Coronary artery (tissue), 2 donors: ENCODE results near the gene NXPH4.

Experiments
- DNase-seq: peaks from one replicate; pipeline ENCODE4 v3.0.0-alpha.2; 2017; ENCODE audit warnings: low spot score
- H3K27ac ChIP-seq, 2 donors: fragments of 200-600 bp; sonication (generic); one replicate each; pipeline ENCODE4 v1.5.1; 2016 to 2019
- H3K4me3 ChIP-seq: fragments of 200-600 bp; sonication (generic); 2 replicates; pipeline ENCODE4 v1.5.1; 2016; ENCODE audit warnings: mild to moderate bottlenecking, moderate library complexity
- TF ChIP-seq, protein P1 (sequence below): fragments of 200-600 bp; sonication (generic); IDR thresholded peaks from one replicate; pipeline ENCODE4 v1.5.1; 2019; ENCODE audit warnings: antibody characterized with exemption

Gene NXPH4

GRCh38 chr12:57239587-57240065, 23.0 kb downstream of the NXPH4 start:
- DNase-seq = no peak
- no peak overlapping the region for H3K27ac ChIP-seq
- TF ChIP-seq, protein P1, sequence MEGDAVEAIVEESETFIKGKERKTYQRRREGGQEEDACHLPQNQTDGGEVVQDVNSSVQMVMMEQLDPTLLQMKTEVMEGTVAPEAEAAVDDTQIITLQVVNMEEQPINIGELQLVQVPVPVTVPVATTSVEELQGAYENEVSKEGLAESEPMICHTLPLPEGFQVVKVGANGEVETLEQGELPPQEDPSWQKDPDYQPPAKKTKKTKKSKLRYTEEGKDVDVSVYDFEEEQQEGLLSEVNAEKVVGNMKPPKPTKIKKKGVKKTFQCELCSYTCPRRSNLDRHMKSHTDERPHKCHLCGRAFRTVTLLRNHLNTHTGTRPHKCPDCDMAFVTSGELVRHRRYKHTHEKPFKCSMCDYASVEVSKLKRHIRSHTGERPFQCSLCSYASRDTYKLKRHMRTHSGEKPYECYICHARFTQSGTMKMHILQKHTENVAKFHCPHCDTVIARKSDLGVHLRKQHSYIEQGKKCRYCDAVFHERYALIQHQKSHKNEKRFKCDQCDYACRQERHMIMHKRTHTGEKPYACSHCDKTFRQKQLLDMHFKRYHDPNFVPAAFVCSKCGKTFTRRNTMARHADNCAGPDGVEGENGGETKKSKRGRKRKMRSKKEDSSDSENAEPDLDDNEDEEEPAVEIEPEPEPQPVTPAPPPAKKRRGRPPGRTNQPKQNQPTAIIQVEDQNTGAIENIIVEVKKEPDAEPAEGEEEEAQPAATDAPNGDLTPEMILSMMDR = no peak

GRCh38 chr12:57240066-57240921, 23.7 kb downstream of the NXPH4 start:
- H3K27ac ChIP-seq = no peak overlapping the region
- peak; percentile 74 for DNase-seq
- peak overlapping the region; percentile 68 for H3K4me3 ChIP-seq
- TF ChIP-seq, protein P1 = no peak

More at GRCh38 chr12:57239587-57240065, 23.0 kb downstream of the NXPH4 start:
- peak overlapping the region; percentile 68 for H3K4me3 ChIP-seq

- Histone ChIP-seq H3K4me3 (peak overlapping the region; percentile 68), H3K27ac (no peak overlapping the region)
- peak; percentile 72 for DNase-seq
- TF ChIP-seq, protein P1 = no peak
Observed at GRCh38 chr12:57240926-57241401, 24.4 kb downstream of the NXPH4 start.

GRCh38 chr12:57241402-57242310, 25.1 kb downstream of the NXPH4 start:
- TF ChIP-seq, protein P1 = no peak
- DNase-seq = peak; percentile 69
- no peak overlapping the region for H3K4me3 ChIP-seq
- no peak overlapping the region for H3K27ac ChIP-seq

DNA sequence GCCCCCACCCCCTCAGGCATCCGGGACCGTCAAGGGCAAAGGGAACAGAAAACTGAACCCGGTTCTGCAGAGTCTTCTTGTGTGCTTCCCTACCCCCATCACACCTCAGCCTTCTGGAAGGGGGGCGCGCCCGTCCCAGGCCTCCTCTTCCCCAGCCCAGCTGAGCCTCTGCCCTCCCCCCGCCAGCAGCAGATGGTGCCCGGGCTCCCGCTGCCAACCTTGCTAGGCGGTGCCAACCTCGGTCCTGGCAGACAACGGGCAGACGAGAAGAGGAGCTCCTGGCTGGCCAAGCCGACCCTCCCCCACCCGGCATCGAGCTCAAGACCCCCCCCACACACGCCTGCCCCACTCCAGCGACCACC, 25.7 kb downstream of the NXPH4 start:
- Histone ChIP-seq H3K4me3 (peak overlapping the region; percentile 59), H3K27ac (no peak overlapping the region)
- TF ChIP-seq, protein P1 = no peak
- peak; percentile 72 for DNase-seq

DNA sequence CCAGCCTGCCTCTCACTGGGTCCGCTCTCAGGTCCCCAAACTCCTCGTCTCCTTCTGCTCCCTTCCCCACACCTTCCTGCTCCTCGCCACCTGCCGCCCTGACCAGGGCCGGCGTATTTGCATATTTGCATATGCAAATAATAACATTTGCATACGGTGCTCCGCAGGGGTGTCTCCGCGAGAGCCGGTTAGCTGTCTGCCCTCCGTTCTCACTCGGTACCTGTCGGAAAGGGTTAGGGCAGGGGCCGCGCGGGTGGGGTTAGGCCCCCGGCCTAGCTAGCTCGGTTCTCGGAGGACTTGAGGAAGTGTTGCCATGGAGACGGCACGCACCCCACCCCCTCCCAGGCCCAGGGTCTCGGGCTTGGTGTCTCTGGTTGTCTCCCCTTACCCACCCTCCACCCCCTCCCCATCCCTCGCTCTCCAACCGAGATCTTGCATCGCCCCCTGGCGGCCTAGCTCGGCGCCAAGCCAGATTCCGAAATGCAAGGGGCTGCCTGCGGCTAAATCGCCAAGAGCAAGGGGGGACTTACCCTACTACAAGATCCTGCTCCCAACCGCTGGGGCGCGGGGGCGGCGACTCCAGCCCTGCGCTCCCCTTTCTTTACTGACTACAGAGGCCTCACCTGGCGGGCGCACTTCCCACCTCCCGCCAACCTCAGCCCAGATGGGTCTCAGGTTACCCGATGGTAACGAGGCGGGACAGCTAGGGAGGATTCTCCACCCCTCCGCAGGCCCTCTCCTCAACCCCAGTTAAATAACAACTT, 26.3 kb downstream of the NXPH4 start:
- Histone ChIP-seq H3K4me3 (peak overlapping the region; percentile 59), H3K27ac (no peak overlapping the region)
- TF ChIP-seq, protein P1 = peak; percentile 27
- peak; percentile 74 for DNase-seq
